Measurements from ENCODE around the gene FGR.

Gene FGR

DNA sequence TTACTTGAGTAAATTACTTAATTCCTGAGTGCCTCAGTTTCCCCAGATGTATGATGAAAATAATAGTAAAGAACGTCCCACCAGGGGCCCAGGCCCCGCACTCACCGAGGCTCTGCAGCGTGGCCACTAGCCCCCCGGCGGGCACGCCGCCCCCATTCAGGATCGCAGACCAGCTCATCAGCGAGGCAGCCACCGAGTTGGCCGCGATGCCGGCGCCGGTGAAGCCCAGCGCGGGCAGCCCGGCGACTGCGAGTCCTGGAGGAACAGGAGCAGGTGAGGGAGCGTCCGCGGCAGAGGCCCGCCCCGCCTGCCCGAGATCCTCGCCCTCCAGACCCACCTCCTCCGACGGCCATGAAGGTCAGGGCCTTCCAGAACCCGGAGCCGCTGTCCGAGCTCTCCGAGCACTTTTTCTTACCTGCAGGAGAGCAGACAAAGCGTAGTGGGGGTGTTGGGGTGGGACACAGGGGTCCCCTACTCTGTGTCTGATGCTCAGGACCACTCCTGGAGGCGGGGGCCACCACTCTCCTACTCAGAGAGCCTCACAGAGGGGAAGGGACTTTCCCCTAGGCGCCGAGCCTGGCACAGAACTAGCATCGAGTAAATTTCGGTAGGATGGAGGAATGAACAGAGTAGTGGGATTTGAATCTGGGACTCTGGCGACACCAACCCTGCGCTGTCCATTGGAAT lies 33.3 kb upstream of the FGR start:
- ATAC-seq, result no peak
- no peak for TF ChIP-seq BACH2 (CRISPR knock-in tag; IDR thresholded peaks at IDR 0.05; ENCODE audit: borderline replicate concordance)
- TF ChIP-seq, protein P1, sequence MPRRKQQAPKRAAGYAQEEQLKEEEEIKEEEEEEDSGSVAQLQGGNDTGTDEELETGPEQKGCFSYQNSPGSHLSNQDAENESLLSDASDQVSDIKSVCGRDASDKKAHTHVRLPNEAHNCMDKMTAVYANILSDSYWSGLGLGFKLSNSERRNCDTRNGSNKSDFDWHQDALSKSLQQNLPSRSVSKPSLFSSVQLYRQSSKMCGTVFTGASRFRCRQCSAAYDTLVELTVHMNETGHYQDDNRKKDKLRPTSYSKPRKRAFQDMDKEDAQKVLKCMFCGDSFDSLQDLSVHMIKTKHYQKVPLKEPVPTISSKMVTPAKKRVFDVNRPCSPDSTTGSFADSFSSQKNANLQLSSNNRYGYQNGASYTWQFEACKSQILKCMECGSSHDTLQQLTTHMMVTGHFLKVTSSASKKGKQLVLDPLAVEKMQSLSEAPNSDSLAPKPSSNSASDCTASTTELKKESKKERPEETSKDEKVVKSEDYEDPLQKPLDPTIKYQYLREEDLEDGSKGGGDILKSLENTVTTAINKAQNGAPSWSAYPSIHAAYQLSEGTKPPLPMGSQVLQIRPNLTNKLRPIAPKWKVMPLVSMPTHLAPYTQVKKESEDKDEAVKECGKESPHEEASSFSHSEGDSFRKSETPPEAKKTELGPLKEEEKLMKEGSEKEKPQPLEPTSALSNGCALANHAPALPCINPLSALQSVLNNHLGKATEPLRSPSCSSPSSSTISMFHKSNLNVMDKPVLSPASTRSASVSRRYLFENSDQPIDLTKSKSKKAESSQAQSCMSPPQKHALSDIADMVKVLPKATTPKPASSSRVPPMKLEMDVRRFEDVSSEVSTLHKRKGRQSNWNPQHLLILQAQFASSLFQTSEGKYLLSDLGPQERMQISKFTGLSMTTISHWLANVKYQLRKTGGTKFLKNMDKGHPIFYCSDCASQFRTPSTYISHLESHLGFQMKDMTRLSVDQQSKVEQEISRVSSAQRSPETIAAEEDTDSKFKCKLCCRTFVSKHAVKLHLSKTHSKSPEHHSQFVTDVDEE (CRISPR knock-in tag; IDR thresholded peaks at IDR 0.05), result no peak
- TF ChIP-seq ZNF70 (CRISPR knock-in tag; IDR thresholded peaks at IDR 0.05), result no peak
- no peak for TF ChIP-seq TCF4 (CRISPR knock-in tag; IDR thresholded peaks at IDR 0.05; ENCODE audit: borderline replicate concordance)
- no peak for TF ChIP-seq ZNF565 (CRISPR knock-in tag; conservative IDR thresholded peaks at IDR 0.05; ENCODE audit: low read depth)

DNA sequence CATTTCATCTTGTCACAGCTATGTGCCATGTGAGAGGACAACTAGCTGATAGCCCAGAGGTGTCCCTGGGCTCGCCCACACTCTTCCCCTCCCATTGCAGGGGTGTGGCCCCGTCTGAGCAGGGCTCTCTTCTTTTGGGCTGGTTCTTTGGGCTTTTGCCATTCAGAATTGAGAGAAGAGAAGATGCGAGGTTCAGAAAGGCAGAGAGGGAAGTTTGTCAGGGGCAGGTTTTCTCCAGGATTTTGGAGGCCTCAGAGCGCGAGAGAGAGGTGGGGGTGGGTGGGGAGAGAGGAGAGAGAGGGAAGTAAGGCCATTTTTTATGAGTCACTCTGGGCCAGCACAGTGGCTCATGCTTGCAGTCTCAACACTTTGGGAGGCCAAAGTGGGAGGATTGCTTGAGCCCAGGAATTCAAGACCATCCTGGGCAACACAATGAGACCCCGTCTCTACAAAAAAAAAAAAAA lies 31.8 kb upstream of the FGR start:
- no peak for ATAC-seq
- no peak for TF ChIP-seq BACH2 (CRISPR knock-in tag; IDR thresholded peaks at IDR 0.05; ENCODE audit: borderline replicate concordance)
- TF ChIP-seq ZFP30 (CRISPR knock-in tag; IDR thresholded peaks at IDR 0.05), result no peak
- no peak for TF ChIP-seq TCF4 (CRISPR knock-in tag; IDR thresholded peaks at IDR 0.05; ENCODE audit: borderline replicate concordance)
- TF ChIP-seq, protein P2, sequence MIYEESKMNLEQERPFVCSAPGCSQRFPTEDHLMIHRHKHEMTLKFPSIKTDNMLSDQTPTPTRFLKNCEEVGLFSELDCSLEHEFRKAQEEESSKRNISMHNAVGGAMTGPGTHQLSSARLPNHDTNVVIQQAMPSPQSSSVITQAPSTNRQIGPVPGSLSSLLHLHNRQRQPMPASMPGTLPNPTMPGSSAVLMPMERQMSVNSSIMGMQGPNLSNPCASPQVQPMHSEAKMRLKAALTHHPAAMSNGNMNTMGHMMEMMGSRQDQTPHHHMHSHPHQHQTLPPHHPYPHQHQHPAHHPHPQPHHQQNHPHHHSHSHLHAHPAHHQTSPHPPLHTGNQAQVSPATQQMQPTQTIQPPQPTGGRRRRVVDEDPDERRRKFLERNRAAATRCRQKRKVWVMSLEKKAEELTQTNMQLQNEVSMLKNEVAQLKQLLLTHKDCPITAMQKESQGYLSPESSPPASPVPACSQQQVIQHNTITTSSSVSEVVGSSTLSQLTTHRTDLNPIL (CRISPR knock-in tag; IDR thresholded peaks at IDR 0.05; ENCODE audit: low read depth), result no peak
- no peak for TF ChIP-seq RARB (CRISPR knock-in tag; IDR thresholded peaks at IDR 0.05)
- no peak for TF ChIP-seq CSDC2 (CRISPR knock-in tag; IDR thresholded peaks at IDR 0.05)
- TF ChIP-seq, protein P3, sequence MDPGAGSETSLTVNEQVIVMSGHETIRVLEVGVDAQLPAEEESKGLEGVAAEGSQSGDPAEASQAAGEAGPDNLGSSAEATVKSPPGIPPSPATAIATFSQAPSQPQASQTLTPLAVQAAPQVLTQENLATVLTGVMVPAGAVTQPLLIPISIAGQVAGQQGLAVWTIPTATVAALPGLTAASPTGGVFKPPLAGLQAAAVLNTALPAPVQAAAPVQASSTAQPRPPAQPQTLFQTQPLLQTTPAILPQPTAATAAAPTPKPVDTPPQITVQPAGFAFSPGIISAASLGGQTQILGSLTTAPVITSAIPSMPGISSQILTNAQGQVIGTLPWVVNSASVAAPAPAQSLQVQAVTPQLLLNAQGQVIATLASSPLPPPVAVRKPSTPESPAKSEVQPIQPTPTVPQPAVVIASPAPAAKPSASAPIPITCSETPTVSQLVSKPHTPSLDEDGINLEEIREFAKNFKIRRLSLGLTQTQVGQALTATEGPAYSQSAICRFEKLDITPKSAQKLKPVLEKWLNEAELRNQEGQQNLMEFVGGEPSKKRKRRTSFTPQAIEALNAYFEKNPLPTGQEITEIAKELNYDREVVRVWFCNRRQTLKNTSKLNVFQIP (CRISPR knock-in tag; IDR thresholded peaks at IDR 0.05; ENCODE audit: borderline replicate concordance, low read depth), result no peak
- TF ChIP-seq SNAI2 (CRISPR knock-in tag; IDR thresholded peaks at IDR 0.05), result no peak
- no peak for TF ChIP-seq ZNF565 (CRISPR knock-in tag; conservative IDR thresholded peaks at IDR 0.05; ENCODE audit: low read depth)
- no peak for TF ChIP-seq OSR1 (CRISPR knock-in tag; IDR thresholded peaks at IDR 0.05)
- no peak for TF ChIP-seq ZC3H10 (CRISPR knock-in tag; IDR thresholded peaks at IDR 0.05)
- no peak for TF ChIP-seq ZFP3 (CRISPR knock-in tag; IDR thresholded peaks at IDR 0.05)
- no peak for TF ChIP-seq ESRRG (CRISPR knock-in tag; IDR thresholded peaks at IDR 0.05)
- TF ChIP-seq ZNF70 (CRISPR knock-in tag; IDR thresholded peaks at IDR 0.05), result no peak
- TF ChIP-seq TOX (CRISPR knock-in tag; IDR thresholded peaks at IDR 0.05; ENCODE audit: borderline replicate concordance), result no peak
- TF ChIP-seq ISL1 (CRISPR knock-in tag; IDR thresholded peaks at IDR 0.05), result no peak
- TF ChIP-seq ZNF8 (CRISPR knock-in tag; IDR thresholded peaks at IDR 0.05), result no peak

DNA sequence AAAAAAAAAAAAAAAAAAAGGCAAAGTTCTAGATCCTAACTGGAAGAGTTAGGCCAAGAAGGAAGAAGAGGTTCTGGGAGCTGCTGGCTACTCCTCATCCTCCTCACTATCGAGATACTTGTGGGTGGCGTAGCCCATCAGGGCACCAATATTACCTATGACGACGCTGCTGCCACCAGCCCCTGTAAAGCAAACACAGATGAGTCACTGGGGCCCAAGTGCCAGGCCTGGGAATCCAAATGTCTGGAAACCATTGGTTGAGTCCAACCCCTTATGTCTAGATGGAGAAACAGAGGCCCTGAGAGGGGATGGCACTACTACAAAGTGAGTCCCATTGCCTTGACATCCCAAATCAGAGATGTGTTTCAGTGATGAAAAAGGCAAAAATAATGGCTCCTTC lies 31.3 kb upstream of the FGR start:
- TF ChIP-seq PPARA (CRISPR knock-in tag; IDR thresholded peaks at IDR 0.05; ENCODE audit: borderline replicate concordance) (no peak), ZC3H10 (CRISPR knock-in tag; IDR thresholded peaks at IDR 0.05) (no peak), ARNTL (CRISPR knock-in tag; IDR thresholded peaks at IDR 0.05; ENCODE audit: borderline replicate concordance, low read depth) (no peak), ZNF8 (CRISPR knock-in tag; IDR thresholded peaks at IDR 0.05) (no peak), TOX (CRISPR knock-in tag; IDR thresholded peaks at IDR 0.05; ENCODE audit: borderline replicate concordance) (no peak), CSDC2 (CRISPR knock-in tag; IDR thresholded peaks at IDR 0.05) (no peak), ESRRG (CRISPR knock-in tag; IDR thresholded peaks at IDR 0.05) (no peak), GLIS3 (CRISPR knock-in tag; IDR thresholded peaks at IDR 0.05) (no peak), SNAI2 (CRISPR knock-in tag; IDR thresholded peaks at IDR 0.05) (no peak), ZFP30 (CRISPR knock-in tag; IDR thresholded peaks at IDR 0.05) (no peak), ZFP3 (CRISPR knock-in tag; IDR thresholded peaks at IDR 0.05) (no peak)
- no peak for ATAC-seq

DNA sequence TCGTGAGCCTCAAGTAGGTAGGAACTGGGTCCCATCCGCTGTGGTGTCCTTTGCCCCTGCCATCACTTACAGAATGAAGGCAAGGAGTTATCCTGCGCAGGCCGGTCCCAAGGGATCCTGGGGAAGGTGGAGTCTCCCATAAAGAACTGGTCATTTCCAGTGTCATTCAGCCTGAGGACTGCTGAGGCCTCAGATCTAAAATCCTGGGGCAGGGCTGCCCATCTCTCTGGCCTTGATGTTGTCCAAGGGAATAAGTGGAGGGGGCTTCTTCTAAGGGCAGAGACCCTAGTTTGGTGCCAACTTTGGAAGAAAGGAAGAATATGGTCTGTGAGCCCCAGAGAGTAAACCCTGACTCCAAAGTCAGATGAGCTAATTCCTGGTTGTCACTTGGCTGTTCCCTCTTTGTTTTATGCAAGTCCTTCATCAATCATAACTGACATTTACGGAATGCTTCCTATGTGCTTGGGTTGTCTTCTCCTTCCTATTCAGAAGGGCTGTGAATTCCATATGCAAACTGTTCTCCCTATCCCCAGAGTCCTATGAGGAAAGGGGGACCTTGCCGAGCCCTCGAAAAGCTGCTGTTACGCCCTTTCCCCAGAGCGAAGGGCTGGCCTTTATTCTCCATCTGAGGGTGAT lies 30.1 kb upstream of the FGR start:
- ATAC-seq, result no peak
- no peak for TF ChIP-seq TOX (CRISPR knock-in tag; IDR thresholded peaks at IDR 0.05; ENCODE audit: borderline replicate concordance)
- TF ChIP-seq ZNF70 (CRISPR knock-in tag; IDR thresholded peaks at IDR 0.05), result no peak
- no peak for TF ChIP-seq ZC3H10 (CRISPR knock-in tag; IDR thresholded peaks at IDR 0.05)
- no peak for TF ChIP-seq ZNF565 (CRISPR knock-in tag; conservative IDR thresholded peaks at IDR 0.05; ENCODE audit: low read depth)
- no peak for TF ChIP-seq ZNF8 (CRISPR knock-in tag; IDR thresholded peaks at IDR 0.05)
- TF ChIP-seq ISL1 (CRISPR knock-in tag; IDR thresholded peaks at IDR 0.05), result no peak
- no peak for TF ChIP-seq OSR1 (CRISPR knock-in tag; IDR thresholded peaks at IDR 0.05)
- no peak for TF ChIP-seq SNAI2 (CRISPR knock-in tag; IDR thresholded peaks at IDR 0.05)
- TF ChIP-seq RARB (CRISPR knock-in tag; IDR thresholded peaks at IDR 0.05), result no peak
- TF ChIP-seq PPARA (CRISPR knock-in tag; IDR thresholded peaks at IDR 0.05; ENCODE audit: borderline replicate concordance), result no peak
- TF ChIP-seq, protein P4, sequence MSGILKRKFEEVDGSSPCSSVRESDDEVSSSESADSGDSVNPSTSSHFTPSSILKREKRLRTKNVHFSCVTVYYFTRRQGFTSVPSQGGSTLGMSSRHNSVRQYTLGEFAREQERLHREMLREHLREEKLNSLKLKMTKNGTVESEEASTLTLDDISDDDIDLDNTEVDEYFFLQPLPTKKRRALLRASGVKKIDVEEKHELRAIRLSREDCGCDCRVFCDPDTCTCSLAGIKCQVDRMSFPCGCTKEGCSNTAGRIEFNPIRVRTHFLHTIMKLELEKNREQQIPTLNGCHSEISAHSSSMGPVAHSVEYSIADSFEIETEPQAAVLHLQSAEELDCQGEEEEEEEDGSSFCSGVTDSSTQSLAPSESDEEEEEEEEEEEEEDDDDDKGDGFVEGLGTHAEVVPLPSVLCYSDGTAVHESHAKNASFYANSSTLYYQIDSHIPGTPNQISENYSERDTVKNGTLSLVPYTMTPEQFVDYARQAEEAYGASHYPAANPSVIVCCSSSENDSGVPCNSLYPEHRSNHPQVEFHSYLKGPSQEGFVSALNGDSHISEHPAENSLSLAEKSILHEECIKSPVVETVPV (CRISPR knock-in tag; IDR thresholded peaks at IDR 0.05), result no peak
- TF ChIP-seq CSDC2 (CRISPR knock-in tag; IDR thresholded peaks at IDR 0.05), result no peak
- TF ChIP-seq, protein P1 (CRISPR knock-in tag; IDR thresholded peaks at IDR 0.05), result no peak
- TF ChIP-seq ESRRG (CRISPR knock-in tag; IDR thresholded peaks at IDR 0.05), result no peak
- no peak for TF ChIP-seq ARNTL (CRISPR knock-in tag; IDR thresholded peaks at IDR 0.05; ENCODE audit: borderline replicate concordance, low read depth)
